HEK293 (cell line): ENCODE data around the gene NOL9.

ENCODE experiments used
- FEZF1 ChIP-seq: fragments of 450-650 bp; formaldehyde crosslinking; IDR thresholded peaks from 2 replicates; pipeline ENCODE4 v1.5.1; 2016; ENCODE audit warnings: missing biosample characterization, missing genetic modification characterization
- GLI2 ChIP-seq: fragments of 450-650 bp; formaldehyde crosslinking; IDR thresholded peaks from 2 replicates; pipeline ENCODE4; 2017; ENCODE audit warnings: missing biosample characterization, missing genetic modification characterization, low read depth, borderline replicate concordance
- KLF8 ChIP-seq: fragments of 450-650 bp; formaldehyde crosslinking; IDR thresholded peaks from 2 replicates; pipeline ENCODE4 v1.5.1; 2016; ENCODE audit warnings: missing biosample characterization, missing genetic modification characterization
- REPIN1 ChIP-seq: fragments of 450-650 bp; formaldehyde crosslinking; IDR thresholded peaks from 2 replicates; pipeline ENCODE4 v1.5.1; 2017; ENCODE audit warnings: missing biosample characterization, missing genetic modification characterization, low read depth
- SCRT2 ChIP-seq: fragments of 450-650 bp; formaldehyde crosslinking; IDR thresholded peaks from 2 replicates; pipeline ENCODE4 v1.5.1; 2016; ENCODE audit warnings: missing biosample characterization, missing genetic modification characterization
- SETDB1 ChIP-seq: IDR thresholded peaks from one replicate; pipeline ENCODE4 v1.6.1; 2017; ENCODE audit warnings: mild to moderate bottlenecking, low read length, moderate library complexity, mixed read lengths; ENCODE audit not compliant: insufficient read length
- ZBTB48 ChIP-seq: fragments of 450-650 bp; formaldehyde crosslinking; IDR thresholded peaks from 2 replicates; pipeline ENCODE4 v1.5.1; 2016; ENCODE audit warnings: missing biosample characterization, missing genetic modification characterization
- ZNF112 ChIP-seq: fragments of 450-650 bp; formaldehyde crosslinking; IDR thresholded peaks from 2 replicates; pipeline ENCODE4 v1.5.0; 2017; ENCODE audit warnings: missing biosample characterization, missing genetic modification characterization
- ZNF138 ChIP-seq: fragments of 450-650 bp; formaldehyde crosslinking; IDR thresholded peaks from 2 replicates; pipeline ENCODE4 v1.5.1; 2016; ENCODE audit warnings: missing biosample characterization, missing genetic modification characterization, borderline replicate concordance
- ZNF16 ChIP-seq: fragments of 450-650 bp; formaldehyde crosslinking; IDR thresholded peaks from 2 replicates; pipeline ENCODE4 v1.5.1; 2016; ENCODE audit warnings: low read depth, missing biosample characterization, missing genetic modification characterization
- ZNF266 ChIP-seq: fragments of 450-650 bp; formaldehyde crosslinking; IDR thresholded peaks from 2 replicates; pipeline ENCODE4 v1.5.1; 2016; ENCODE audit warnings: missing biosample characterization, missing genetic modification characterization, low read depth
- ZNF350 ChIP-seq: fragments of 450-650 bp; formaldehyde crosslinking; IDR thresholded peaks from 2 replicates; pipeline ENCODE4 v1.5.0; 2017; ENCODE audit warnings: missing biosample characterization, mild to moderate bottlenecking, missing genetic modification characterization
- ZNF404 ChIP-seq: fragments of 450-650 bp; formaldehyde crosslinking; IDR thresholded peaks from 2 replicates; pipeline ENCODE4 v1.5.1; 2017; ENCODE audit warnings: missing biosample characterization, missing genetic modification characterization
- ZNF416 ChIP-seq: fragments of 450-650 bp; formaldehyde crosslinking; IDR thresholded peaks from 2 replicates; pipeline ENCODE4 v1.5.1; 2016; ENCODE audit warnings: missing biosample characterization, missing genetic modification characterization
- ZNF48 ChIP-seq: fragments of 450-650 bp; formaldehyde crosslinking; IDR thresholded peaks from 2 replicates; pipeline ENCODE4 v1.5.1; 2016; ENCODE audit warnings: missing biosample characterization, missing genetic modification characterization
- ZNF548 ChIP-seq: fragments of 450-650 bp; formaldehyde crosslinking; IDR thresholded peaks from 2 replicates; pipeline ENCODE4 v1.5.1; 2016; ENCODE audit warnings: missing biosample characterization, missing genetic modification characterization
- ZNF555 ChIP-seq: fragments of 450-650 bp; formaldehyde crosslinking; conservative IDR thresholded peaks from 2 replicates; pipeline ENCODE4 v1.5.1; 2017; ENCODE audit warnings: missing biosample characterization, mild to moderate bottlenecking, missing genetic modification characterization, inconsistent platforms
- ZNF623 ChIP-seq: fragments of 450-650 bp; formaldehyde crosslinking; IDR thresholded peaks from 2 replicates; pipeline ENCODE4 v1.5.1; 2016; ENCODE audit warnings: missing biosample characterization, missing genetic modification characterization
- ZNF654 ChIP-seq: fragments of 450-650 bp; formaldehyde crosslinking; IDR thresholded peaks from 2 replicates; pipeline ENCODE4 v1.5.1; 2016; ENCODE audit warnings: low read depth, missing biosample characterization, missing genetic modification characterization
- ZNF658 ChIP-seq: fragments of 450-650 bp; formaldehyde crosslinking; IDR thresholded peaks from 2 replicates; pipeline ENCODE4; 2016; ENCODE audit warnings: missing biosample characterization, missing genetic modification characterization
- ZNF664 ChIP-seq: fragments of 450-650 bp; formaldehyde crosslinking; IDR thresholded peaks from 2 replicates; pipeline ENCODE4 v1.5.1; 2016; ENCODE audit warnings: missing biosample characterization, missing genetic modification characterization
- ZNF747 ChIP-seq: fragments of 450-650 bp; formaldehyde crosslinking; IDR thresholded peaks from 2 replicates; pipeline ENCODE4 v1.5.1; 2016; ENCODE audit warnings: missing biosample characterization, missing genetic modification characterization
- ZNF768 ChIP-seq: fragments of 450-650 bp; formaldehyde crosslinking; IDR thresholded peaks from 2 replicates; pipeline ENCODE4 v1.5.1; 2018; ENCODE audit warnings: missing biosample characterization, mild to moderate bottlenecking, missing genetic modification characterization
- ZNF777 ChIP-seq: fragments of 450-650 bp; formaldehyde crosslinking; IDR thresholded peaks from 2 replicates; pipeline ENCODE4 v1.5.1; 2017; ENCODE audit warnings: missing biosample characterization, missing genetic modification characterization, borderline replicate concordance
- ZNF830 ChIP-seq: fragments of 450-650 bp; IDR thresholded peaks from 2 replicates; pipeline ENCODE4 v1.5.0; 2018; ENCODE audit warnings: missing biosample characterization, missing genetic modification characterization, low read depth, mild to moderate bottlenecking, moderate library complexity
- ZNF837 ChIP-seq: fragments of 450-650 bp; formaldehyde crosslinking; IDR thresholded peaks from 2 replicates; pipeline ENCODE4 v1.5.1; 2016; ENCODE audit warnings: missing biosample characterization, missing genetic modification characterization
- TF ChIP-seq, protein P1 (sequence below): fragments of 450-650 bp; formaldehyde crosslinking; IDR thresholded peaks from 2 replicates; pipeline ENCODE4 v1.5.1; 2016; ENCODE audit warnings: missing biosample characterization, missing genetic modification characterization
- TF ChIP-seq, protein P2 (sequence below): fragments of 450-650 bp; formaldehyde crosslinking; IDR thresholded peaks from 2 replicates; pipeline ENCODE4 v1.5.1; 2016; ENCODE audit warnings: missing biosample characterization, missing genetic modification characterization, borderline replicate concordance
- TF ChIP-seq, protein P3 (sequence below): fragments of 450-650 bp; formaldehyde crosslinking; IDR thresholded peaks from 2 replicates; pipeline ENCODE4 v1.5.1; 2016; ENCODE audit warnings: missing biosample characterization, missing genetic modification characterization
- TF ChIP-seq, protein P4 (sequence below): fragments of 450-650 bp; formaldehyde crosslinking; IDR thresholded peaks from 2 replicates; pipeline ENCODE4 v1.5.1; 2016; ENCODE audit warnings: missing biosample characterization, missing genetic modification characterization
- TF ChIP-seq, protein P5 (sequence below): fragments of 450-650 bp; formaldehyde crosslinking; IDR thresholded peaks from 2 replicates; pipeline ENCODE4 v1.5.1; 2016; ENCODE audit warnings: missing biosample characterization, missing genetic modification characterization
- TF ChIP-seq, protein P6 (sequence below): fragments of 450-650 bp; formaldehyde crosslinking; IDR thresholded peaks from 2 replicates; pipeline ENCODE4 v1.5.1; 2016; ENCODE audit warnings: missing biosample characterization, missing genetic modification characterization

NOL9 gene

DNA sequence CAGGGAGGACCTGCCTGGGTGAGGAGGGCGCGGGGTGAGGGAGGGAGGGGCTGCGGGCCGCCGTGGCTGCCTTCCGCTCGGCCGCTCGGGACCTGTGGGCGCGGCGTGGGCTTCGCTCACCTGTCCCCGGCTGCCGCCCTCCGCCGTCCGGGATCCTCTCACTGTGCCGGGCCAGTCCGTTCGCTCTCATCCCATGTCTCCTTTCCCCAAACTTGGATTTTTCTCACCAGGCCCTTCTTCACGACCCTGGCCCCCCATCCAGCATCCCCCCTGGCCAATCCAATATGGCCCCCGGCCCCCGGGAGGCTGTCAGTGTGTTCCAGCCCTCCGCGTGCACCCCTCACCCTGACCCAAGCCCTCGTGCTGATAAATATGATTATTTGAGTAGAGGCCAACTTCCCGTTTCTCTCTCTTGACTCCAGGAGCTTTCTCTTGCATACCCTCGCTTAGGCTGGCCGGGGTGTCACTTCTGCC lies 25.8 kb upstream of the NOL9 start (continued):
- TF ChIP-seq ZNF350: no peak
- no peak for TF ChIP-seq ZNF48 (tag by site-specific recombination)
- TF ChIP-seq ZNF830 (tag by site-specific recombination): no peak
- TF ChIP-seq, protein P1, sequence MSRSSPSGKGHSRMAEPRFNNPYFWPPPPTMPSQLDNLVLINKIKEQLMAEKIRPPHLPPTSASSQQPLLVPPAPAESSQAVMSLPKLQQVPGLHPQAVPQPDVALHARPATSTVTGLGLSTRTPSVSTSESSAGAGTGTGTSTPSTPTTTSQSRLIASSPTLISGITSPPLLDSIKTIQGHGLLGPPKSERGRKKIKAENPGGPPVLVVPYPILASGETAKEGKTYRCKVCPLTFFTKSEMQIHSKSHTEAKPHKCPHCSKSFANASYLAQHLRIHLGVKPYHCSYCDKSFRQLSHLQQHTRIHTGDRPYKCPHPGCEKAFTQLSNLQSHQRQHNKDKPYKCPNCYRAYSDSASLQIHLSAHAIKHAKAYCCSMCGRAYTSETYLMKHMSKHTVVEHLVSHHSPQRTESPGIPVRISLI (tag by site-specific recombination): no peak
- TF ChIP-seq ZNF266 (tag by site-specific recombination): no peak
- TF ChIP-seq ZNF16 (tag by site-specific recombination): no peak
- TF ChIP-seq, protein P2, sequence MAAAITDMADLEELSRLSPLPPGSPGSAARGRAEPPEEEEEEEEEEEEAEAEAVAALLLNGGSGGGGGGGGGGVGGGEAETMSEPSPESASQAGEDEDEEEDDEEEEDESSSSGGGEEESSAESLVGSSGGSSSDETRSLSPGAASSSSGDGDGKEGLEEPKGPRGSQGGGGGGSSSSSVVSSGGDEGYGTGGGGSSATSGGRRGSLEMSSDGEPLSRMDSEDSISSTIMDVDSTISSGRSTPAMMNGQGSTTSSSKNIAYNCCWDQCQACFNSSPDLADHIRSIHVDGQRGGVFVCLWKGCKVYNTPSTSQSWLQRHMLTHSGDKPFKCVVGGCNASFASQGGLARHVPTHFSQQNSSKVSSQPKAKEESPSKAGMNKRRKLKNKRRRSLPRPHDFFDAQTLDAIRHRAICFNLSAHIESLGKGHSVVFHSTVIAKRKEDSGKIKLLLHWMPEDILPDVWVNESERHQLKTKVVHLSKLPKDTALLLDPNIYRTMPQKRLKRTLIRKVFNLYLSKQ (tag by site-specific recombination): no peak
- no peak for TF ChIP-seq ZNF777
- no peak for TF ChIP-seq ZNF768 (tag by site-specific recombination)
- TF ChIP-seq ZNF747 (tag by site-specific recombination): no peak
- TF ChIP-seq KLF8 (tag by site-specific recombination): no peak
- no peak for TF ChIP-seq SETDB1
- TF ChIP-seq GLI2 (tag by site-specific recombination): no peak
- no peak for TF ChIP-seq SCRT2 (tag by site-specific recombination)
- TF ChIP-seq, protein P3, sequence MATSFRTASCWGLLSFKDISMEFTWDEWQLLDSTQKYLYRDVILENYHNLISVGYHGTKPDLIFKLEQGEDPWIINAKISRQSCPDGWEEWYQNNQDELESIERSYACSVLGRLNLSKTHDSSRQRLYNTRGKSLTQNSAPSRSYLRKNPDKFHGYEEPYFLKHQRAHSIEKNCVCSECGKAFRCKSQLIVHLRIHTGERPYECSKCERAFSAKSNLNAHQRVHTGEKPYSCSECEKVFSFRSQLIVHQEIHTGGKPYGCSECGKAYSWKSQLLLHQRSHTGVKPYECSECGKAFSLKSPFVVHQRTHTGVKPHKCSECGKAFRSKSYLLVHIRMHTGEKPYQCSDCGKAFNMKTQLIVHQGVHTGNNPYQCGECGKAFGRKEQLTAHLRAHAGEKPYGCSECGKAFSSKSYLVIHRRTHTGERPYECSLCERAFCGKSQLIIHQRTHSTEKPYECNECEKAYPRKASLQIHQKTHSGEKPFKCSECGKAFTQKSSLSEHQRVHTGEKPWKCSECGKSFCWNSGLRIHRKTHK (tag by site-specific recombination): no peak
- no peak for TF ChIP-seq ZNF623
- TF ChIP-seq, protein P4, sequence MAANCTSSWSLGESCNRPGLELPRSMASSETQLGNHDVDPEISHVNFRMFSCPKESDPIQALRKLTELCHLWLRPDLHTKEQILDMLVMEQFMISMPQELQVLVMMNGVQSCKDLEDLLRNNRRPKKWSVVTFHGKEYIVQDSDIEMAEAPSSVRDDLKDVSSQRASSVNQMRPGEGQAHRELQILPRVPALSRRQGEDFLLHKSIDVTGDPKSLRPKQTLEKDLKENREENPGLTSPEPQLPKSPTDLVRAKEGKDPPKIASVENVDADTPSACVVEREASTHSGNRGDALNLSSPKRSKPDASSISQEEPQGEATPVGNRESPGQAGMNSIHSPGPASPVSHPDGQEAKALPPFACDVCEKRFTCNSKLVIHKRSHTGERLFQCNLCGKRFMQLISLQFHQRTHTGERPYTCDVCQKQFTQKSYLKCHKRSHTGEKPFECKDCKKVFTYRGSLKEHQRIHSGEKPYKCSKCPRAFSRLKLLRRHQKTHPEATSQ: no peak
- TF ChIP-seq ZNF654: no peak
- no peak for TF ChIP-seq ZBTB48 (tag by site-specific recombination)
- TF ChIP-seq ZNF416 (tag by site-specific recombination): no peak
- TF ChIP-seq REPIN1 (tag by site-specific recombination): no peak
- TF ChIP-seq, protein P5, sequence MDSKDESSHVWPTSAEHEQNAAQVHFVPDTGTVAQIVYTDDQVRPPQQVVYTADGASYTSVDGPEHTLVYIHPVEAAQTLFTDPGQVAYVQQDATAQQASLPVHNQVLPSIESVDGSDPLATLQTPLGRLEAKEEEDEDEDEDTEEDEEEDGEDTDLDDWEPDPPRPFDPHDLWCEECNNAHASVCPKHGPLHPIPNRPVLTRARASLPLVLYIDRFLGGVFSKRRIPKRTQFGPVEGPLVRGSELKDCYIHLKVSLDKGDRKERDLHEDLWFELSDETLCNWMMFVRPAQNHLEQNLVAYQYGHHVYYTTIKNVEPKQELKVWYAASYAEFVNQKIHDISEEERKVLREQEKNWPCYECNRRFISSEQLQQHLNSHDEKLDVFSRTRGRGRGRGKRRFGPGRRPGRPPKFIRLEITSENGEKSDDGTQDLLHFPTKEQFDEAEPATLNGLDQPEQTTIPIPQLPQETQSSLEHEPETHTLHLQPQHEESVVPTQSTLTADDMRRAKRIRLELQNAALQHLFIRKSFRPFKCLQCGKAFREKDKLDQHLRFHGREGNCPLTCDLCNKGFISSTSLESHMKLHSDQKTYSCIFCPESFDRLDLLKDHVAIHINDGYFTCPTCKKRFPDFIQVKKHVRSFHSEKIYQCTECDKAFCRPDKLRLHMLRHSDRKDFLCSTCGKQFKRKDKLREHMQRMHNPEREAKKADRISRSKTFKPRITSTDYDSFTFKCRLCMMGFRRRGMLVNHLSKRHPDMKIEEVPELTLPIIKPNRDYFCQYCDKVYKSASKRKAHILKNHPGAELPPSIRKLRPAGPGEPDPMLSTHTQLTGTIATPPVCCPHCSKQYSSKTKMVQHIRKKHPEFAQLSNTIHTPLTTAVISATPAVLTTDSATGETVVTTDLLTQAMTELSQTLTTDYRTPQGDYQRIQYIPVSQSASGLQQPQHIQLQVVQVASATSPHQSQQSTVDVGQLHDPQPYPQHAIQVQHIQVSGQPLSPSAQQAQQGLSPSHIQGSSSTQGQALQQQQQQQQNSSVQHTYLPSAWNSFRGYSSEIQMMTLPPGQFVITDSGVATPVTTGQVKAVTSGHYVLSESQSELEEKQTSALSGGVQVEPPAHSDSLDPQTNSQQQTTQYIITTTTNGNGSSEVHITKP (tag by site-specific recombination): no peak
- TF ChIP-seq ZNF112 (tag by site-specific recombination): no peak
- TF ChIP-seq ZNF658: no peak
- TF ChIP-seq ZNF548 (tag by site-specific recombination): no peak
- no peak for TF ChIP-seq ZNF138 (tag by site-specific recombination)
- TF ChIP-seq ZNF404 (tag by site-specific recombination): no peak
- no peak for TF ChIP-seq ZNF664 (tag by site-specific recombination)
- TF ChIP-seq, protein P6, sequence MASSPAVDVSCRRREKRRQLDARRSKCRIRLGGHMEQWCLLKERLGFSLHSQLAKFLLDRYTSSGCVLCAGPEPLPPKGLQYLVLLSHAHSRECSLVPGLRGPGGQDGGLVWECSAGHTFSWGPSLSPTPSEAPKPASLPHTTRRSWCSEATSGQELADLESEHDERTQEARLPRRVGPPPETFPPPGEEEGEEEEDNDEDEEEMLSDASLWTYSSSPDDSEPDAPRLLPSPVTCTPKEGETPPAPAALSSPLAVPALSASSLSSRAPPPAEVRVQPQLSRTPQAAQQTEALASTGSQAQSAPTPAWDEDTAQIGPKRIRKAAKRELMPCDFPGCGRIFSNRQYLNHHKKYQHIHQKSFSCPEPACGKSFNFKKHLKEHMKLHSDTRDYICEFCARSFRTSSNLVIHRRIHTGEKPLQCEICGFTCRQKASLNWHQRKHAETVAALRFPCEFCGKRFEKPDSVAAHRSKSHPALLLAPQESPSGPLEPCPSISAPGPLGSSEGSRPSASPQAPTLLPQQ: peak; percentile 68
- TF ChIP-seq ZNF555: no peak
- TF ChIP-seq ZNF837 (tag by site-specific recombination): no peak
- TF ChIP-seq FEZF1 (tag by site-specific recombination): no peak
